Nephron progenitor cell (in vitro differentiated cells): Measurements from ENCODE around the gene RBMS3.

Experiments used
- DNase-seq: peaks from one replicate; pipeline ENCODE4 v3.0.0; 2021
- H3K27ac Mint-ChIP-seq: 2 replicates; pipeline ENCODE4 v1.8.0; 2021; ENCODE audit warnings: mild to moderate bottlenecking, moderate library complexity, mixed read lengths
- H3K27me3 Mint-ChIP-seq: 2 replicates; pipeline ENCODE4 v1.8.0; 2021; ENCODE audit warnings: mild to moderate bottlenecking, low read depth, mixed read lengths; ENCODE audit not compliant: poor library complexity
- H3K36me3 Mint-ChIP-seq: 2 replicates; pipeline ENCODE4 v1.8.0; 2021; ENCODE audit warnings: low read depth, mixed read lengths
- H3K4me1 Mint-ChIP-seq: 2 replicates; pipeline ENCODE4 v1.8.0; 2021; ENCODE audit warnings: mixed read lengths
- H3K4me3 Mint-ChIP-seq: 2 replicates; pipeline ENCODE4 v1.8.0; 2021; ENCODE audit warnings: mild to moderate bottlenecking, moderate library complexity, mixed read lengths
- H3K9me3 Mint-ChIP-seq: 2 replicates; pipeline ENCODE4 v1.8.0; 2021; ENCODE audit warnings: mild to moderate bottlenecking, moderate library complexity, mixed read lengths
- TF ChIP-seq, protein P1 (sequence below): fragments of 200-600 bp; sonication (generic); IDR thresholded peaks from 2 replicates; pipeline ENCODE4 v1.5.0; 2021; ENCODE audit warnings: antibody characterized with exemption

Gene RBMS3

DNA sequence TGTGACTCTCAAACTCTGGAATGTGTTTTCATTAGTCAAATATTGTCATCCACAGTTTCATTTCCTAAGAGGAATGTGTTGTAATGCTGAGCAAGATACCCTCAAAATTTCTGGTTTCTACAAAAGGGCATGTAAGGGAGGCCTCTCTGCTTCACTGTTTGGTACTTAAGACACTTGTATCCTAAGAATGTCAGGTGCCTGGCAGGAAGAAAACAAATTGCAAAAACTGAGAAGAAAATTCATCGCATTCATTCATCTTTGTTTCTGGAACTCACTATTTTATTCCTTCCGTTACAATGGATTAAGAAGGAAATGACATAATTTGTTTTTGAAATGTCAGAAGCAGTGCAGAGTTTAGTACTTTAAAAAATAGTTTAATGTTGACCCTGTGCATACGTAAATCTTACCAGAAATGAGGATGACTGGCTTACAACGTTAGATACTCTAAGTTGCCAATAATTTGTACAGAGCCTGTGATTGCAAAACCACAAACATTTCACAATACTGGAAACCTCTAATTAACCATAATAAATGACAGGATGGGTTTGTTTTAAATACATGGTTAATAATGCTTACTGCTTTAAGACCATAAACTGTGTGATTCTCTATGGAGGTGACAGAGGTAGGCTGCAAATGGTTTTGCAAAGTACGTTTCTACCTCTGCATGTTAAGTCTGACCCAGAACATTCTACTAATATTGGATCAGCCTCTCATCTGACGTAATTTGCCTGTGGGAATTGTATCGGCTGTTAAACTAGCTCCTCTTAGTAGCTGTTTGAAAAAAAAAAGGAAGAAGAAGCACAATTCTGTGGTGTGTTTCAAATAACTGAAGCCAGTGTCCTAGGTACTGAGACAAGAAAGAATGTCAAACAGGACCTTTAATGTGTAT is 477.8 kb downstream of the RBMS3 start:
- TF ChIP-seq, protein P1, sequence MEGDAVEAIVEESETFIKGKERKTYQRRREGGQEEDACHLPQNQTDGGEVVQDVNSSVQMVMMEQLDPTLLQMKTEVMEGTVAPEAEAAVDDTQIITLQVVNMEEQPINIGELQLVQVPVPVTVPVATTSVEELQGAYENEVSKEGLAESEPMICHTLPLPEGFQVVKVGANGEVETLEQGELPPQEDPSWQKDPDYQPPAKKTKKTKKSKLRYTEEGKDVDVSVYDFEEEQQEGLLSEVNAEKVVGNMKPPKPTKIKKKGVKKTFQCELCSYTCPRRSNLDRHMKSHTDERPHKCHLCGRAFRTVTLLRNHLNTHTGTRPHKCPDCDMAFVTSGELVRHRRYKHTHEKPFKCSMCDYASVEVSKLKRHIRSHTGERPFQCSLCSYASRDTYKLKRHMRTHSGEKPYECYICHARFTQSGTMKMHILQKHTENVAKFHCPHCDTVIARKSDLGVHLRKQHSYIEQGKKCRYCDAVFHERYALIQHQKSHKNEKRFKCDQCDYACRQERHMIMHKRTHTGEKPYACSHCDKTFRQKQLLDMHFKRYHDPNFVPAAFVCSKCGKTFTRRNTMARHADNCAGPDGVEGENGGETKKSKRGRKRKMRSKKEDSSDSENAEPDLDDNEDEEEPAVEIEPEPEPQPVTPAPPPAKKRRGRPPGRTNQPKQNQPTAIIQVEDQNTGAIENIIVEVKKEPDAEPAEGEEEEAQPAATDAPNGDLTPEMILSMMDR = no peak

DNA sequence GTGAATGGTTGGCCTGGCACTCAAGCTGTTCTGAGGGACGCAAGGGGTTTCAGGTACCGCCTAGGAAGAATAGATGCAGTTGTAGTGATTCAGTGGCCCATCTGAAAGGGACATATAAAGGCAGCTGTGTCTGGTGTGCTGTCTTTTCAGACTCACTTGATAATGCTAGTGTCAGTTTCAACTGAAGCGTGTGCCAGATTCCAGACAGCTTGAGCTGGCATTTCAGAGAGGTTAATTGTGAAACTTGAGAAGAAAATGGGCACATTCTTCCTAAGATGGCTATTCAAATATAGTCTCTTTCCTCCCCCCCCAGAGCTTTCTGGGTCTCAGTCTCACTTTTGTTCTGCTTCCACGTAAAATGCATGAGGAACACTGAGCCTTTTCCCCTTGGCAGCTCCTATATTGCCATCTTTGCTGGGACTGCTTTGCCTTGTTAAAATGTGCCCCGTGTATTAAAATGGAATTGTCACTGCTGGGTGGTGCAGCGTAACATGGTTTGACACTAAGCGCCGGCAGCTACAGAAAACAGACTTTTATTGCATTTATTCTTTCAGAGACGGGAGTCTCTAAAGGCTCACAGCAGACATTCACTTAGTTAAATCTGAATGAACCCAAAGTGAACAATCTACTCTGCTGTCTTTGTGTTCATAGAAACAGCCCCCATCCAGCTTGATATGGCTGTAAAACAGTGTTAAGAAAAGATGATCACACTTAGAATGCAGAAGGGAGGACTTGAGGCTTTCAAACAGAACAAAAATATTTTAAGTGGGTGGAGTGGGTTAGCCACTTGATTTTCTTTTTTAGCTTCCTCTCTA is 478.7 kb downstream of the RBMS3 start:
- Mint-ChIP-seq H3K4me3 (no peak overlapping the region), H3K4me1 (peaks cover 17% of the 10 kb centered on the region)
- DNase-seq = no peak

More for the DNA sequence above, 477.8 kb downstream of the RBMS3 start:
- H3K36me3 Mint-ChIP-seq = no peaks in the 10 kb centered on the region
- H3K4me1 Mint-ChIP-seq = peaks cover 17% of the 10 kb centered on the region
- H3K9me3 Mint-ChIP-seq = no peaks in the 10 kb centered on the region
- H3K27ac Mint-ChIP-seq = no peak overlapping the region
- no peak overlapping the region for H3K4me3 Mint-ChIP-seq
- H3K27me3 Mint-ChIP-seq = no peaks in the 10 kb centered on the region
- DNase-seq = no peak

DNA sequence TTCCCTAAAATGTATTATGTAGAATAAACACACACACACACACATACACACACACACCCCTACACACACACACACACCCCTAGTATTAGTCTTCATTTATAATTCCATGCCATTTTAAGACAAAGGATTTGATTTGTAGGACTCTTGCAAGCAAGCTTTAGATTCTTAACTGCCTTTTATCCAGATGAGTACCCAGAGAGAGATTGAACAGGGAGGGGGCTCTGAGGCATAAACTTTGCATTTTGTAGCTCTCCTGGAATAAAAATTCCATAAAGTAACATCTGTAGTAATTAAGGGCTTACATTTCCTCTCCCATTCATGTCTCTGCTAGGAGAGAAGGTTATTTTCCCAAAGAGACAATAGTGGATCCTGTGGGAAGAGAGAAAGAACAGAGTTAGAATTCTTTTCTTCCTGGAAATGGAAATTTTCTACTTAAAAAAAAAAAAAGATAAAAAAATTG is 479.4 kb downstream of the RBMS3 start:
- Mint-ChIP-seq H3K4me1 (peaks cover 17% of the 10 kb centered on the region), H3K4me3 (no peak overlapping the region), H3K27me3 (no peaks in the 10 kb centered on the region), H3K9me3 (no peaks in the 10 kb centered on the region), H3K36me3 (no peaks in the 10 kb centered on the region), H3K27ac (no peak overlapping the region)
- DNase-seq = no peak
- TF ChIP-seq, protein P1 = no peak

More for the DNA sequence above, 478.7 kb downstream of the RBMS3 start:
- Mint-ChIP-seq H3K36me3 (no peaks in the 10 kb centered on the region), H3K27me3 (no peaks in the 10 kb centered on the region), H3K9me3 (no peaks in the 10 kb centered on the region), H3K27ac (peak overlapping the region; percentile 73)
- TF ChIP-seq, protein P1 = no peak

DNA sequence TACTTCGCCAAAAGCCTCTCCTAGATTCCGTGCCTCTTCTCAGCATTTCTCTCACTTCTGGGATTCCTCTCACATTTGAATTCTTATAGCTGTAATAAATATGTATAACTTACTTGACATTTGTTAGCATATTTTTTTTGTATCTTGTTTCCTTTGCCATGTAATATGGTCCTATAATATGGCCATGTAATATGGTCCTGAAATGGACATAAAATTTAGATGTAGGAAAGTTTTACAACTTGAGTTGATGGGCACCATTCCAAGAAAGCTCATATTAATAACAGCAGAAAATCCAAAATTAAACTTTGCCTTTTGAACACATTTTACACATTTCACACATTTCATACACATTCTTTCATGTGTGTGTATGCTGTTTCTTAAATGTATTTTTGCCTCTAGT is 480.6 kb downstream of the RBMS3 start:
- Mint-ChIP-seq H3K4me3 (no peak overlapping the region), H3K4me1 (peaks cover 17% of the 10 kb centered on the region), H3K36me3 (peaks cover 5% of the 10 kb centered on the region), H3K27me3 (no peaks in the 10 kb centered on the region), H3K9me3 (no peaks in the 10 kb centered on the region), H3K27ac (no peak overlapping the region)
- DNase-seq = no peak
- TF ChIP-seq, protein P1 = no peak

DNA sequence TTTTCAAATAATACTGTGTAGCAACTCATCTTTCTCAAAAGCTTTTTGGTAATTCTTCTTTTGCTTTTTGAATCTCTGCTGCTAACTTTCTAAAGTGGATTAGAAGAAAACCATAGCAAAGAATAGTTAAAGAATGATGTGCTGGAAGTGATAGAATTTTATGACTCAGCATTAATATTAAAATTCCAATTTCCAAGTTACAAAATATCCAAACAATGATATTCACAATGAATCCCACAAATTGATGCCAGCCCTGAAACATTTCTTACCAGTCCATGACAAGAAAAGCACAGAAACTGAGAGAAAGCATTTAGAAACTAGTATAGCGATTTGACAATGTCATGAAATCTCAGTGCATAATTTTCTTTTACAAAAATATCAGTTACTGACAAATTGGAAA is 482.2 kb downstream of the RBMS3 start:
- no peak overlapping the region for H3K27ac Mint-ChIP-seq
- H3K4me3 Mint-ChIP-seq = no peak overlapping the region
- TF ChIP-seq, protein P1 = no peak
- peaks cover 5% of the 10 kb centered on the region for H3K36me3 Mint-ChIP-seq
- peaks cover 17% of the 10 kb centered on the region for H3K4me1 Mint-ChIP-seq
- no peaks in the 10 kb centered on the region for H3K9me3 Mint-ChIP-seq
- no peak for DNase-seq
- no peaks in the 10 kb centered on the region for H3K27me3 Mint-ChIP-seq
